Calu3 (cell line): ENCODE results near the gene CYBRD1. TPM values are rescaled to one million over a fixed set of nuclear protein-coding genes. Genes with fewer than 3 reads are reported as not detected.

ENCODE experiments used
- BruUV-seq: library from RNA; stranded (reverse); fragments of 400-500 nt; replicated peaks from 2 replicates; lab custom pipeline; 2021; lab: Mats Ljungman, UMichigan
- CTCF ChIA-PET: fragments of 300-600 bp; sonication (Branson Sonifier 250); formaldehyde crosslinking; loops from one replicate; lab custom pipeline; 2022; ENCODE audit warnings: antibody characterized with exemption; lab: Charles Lee
- DNase-seq: peaks from one replicate; pipeline ENCODE4 v3.0.0; 2022
- H3K27ac Mint-ChIP-seq: one replicate; pipeline ENCODE4 v1.8.0; 2022; ENCODE audit warnings: mixed read lengths; ENCODE audit not compliant: unreplicated experiment
- H3K27me3 Mint-ChIP-seq: one replicate; pipeline ENCODE4 v1.8.0; 2022; ENCODE audit warnings: mixed read lengths; ENCODE audit not compliant: unreplicated experiment
- H3K36me3 Mint-ChIP-seq: one replicate; pipeline ENCODE4 v1.8.0; 2022; ENCODE audit warnings: mild to moderate bottlenecking, moderate library complexity, mixed read lengths; ENCODE audit not compliant: insufficient read depth, unreplicated experiment
- H3K4me1 Mint-ChIP-seq: one replicate; pipeline ENCODE4 v1.8.0; 2022; ENCODE audit warnings: mild to moderate bottlenecking, low read depth, mixed read lengths; ENCODE audit not compliant: unreplicated experiment
- H3K4me3 Mint-ChIP-seq: one replicate; pipeline ENCODE4 v1.8.0; 2022; ENCODE audit warnings: mild to moderate bottlenecking, low read depth, moderate library complexity, mixed read lengths; ENCODE audit not compliant: unreplicated experiment
- H3K9me3 Mint-ChIP-seq: one replicate; pipeline ENCODE4 v1.8.0; 2022; ENCODE audit warnings: low read depth, mixed read lengths; ENCODE audit not compliant: unreplicated experiment
- intact Hi-C: fragments of 100-400 bp; cut with micrococcal nuclease; formaldehyde crosslinking; loops from one replicate; pipeline ENCODE4 v1.10.0; 2022; ENCODE audit not compliant: unreplicated experiment
- total RNA-seq: library from RNA; stranded (reverse); gene quantifications from 2 replicates; pipeline ENCODE4 v1.2.3, GENCODE V29; 2022
- TF ChIP-seq, protein P1 (sequence below): fragments of 200-600 bp; IDR thresholded peaks from one replicate; pipeline ENCODE4 v1.8.0; 2022; ENCODE audit warnings: antibody characterized with exemption; ENCODE audit not compliant: unreplicated experiment

Gene CYBRD1
- total RNA-seq, 1 experiment from 2014 or later: 2.6 TPM

DNA sequence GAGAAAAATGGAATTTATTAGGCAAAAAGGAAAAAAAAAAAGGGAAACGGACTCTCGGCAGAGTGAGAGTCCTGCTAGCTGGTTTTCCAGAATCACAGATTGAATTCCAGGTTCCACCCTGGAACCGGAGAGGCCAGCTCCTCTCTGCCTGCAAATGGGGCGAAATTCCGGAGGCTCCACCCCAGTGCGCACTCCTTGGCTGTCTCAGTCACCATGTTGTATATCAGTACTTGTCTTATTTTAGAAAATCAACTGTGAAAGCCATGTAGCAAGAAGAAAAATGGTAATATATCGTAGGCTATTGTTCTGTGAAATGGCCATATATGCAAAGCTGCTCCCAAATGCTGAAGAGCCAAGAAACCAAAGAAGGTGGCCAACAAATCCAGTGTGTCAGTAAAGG is 49.4 kb downstream of the CYBRD1 start:
- no peak overlapping the region for H3K4me3 Mint-ChIP-seq
- H3K36me3 Mint-ChIP-seq: no peaks in the 10 kb centered on the region
- H3K9me3 Mint-ChIP-seq: no peaks in the 10 kb centered on the region
- H3K4me1 Mint-ChIP-seq: no peaks in the 10 kb centered on the region
- no TSS peak for BruUV-seq
- CTCF ChIA-PET: interaction anchor here (0.8 to 2.4 kb wide), 2 partner anchors 9 to 556 kb away, joined by 3 to 9 read pairs; no protein-coding TSS in a partner anchor
- H3K27me3 Mint-ChIP-seq: peaks cover 25% of the 10 kb centered on the region
- no peak overlapping the region for H3K27ac Mint-ChIP-seq
- TF ChIP-seq, protein P1, sequence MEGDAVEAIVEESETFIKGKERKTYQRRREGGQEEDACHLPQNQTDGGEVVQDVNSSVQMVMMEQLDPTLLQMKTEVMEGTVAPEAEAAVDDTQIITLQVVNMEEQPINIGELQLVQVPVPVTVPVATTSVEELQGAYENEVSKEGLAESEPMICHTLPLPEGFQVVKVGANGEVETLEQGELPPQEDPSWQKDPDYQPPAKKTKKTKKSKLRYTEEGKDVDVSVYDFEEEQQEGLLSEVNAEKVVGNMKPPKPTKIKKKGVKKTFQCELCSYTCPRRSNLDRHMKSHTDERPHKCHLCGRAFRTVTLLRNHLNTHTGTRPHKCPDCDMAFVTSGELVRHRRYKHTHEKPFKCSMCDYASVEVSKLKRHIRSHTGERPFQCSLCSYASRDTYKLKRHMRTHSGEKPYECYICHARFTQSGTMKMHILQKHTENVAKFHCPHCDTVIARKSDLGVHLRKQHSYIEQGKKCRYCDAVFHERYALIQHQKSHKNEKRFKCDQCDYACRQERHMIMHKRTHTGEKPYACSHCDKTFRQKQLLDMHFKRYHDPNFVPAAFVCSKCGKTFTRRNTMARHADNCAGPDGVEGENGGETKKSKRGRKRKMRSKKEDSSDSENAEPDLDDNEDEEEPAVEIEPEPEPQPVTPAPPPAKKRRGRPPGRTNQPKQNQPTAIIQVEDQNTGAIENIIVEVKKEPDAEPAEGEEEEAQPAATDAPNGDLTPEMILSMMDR: no peak
- intact Hi-C loops: loop anchor here (5.0 kb wide), 1 partner anchor 531 kb away; the partner anchor contains the start of gene DLX2
- no peak for DNase-seq

DNA sequence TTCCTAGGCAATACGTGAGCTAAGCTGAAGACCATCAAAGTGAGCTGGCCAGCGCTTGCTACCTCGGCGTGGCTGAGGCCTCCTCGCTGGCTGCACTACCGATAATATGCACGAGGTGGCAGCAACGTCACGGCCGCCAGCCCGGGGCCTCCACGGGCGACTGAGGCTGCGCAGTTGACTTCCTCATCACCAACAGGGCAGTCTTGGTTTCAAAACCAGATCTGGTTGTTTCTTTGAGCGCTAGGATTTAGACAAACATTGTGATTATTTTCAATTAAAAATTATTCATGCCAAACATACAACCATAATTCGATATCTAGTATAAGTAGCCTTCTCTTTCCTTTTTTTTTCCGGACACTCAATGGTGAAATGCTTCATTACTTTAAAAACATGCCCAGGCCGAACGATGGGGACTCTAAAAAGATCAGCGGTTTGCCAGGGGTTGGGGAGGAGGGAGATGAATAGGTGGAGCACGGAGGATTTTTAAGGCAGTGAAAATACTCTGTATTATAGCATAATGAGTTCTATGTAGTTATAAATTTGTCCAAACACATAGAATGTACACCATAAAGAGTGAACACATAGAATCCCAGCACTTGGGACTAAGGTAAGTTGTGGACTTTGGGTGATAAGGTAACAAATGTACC is 52.0 kb downstream of the CYBRD1 start:
- intact Hi-C loops: loop anchor here (5.0 kb wide), 1 partner anchor 528 kb away; the partner anchor contains the start of gene DLX2
- no peaks in the 10 kb centered on the region for H3K36me3 Mint-ChIP-seq
- no peak overlapping the region for H3K4me3 Mint-ChIP-seq
- no peaks in the 10 kb centered on the region for H3K4me1 Mint-ChIP-seq
- H3K27me3 Mint-ChIP-seq: peaks cover 15% of the 10 kb centered on the region
- H3K27ac Mint-ChIP-seq: no peak overlapping the region
- no TSS peak for BruUV-seq
- no peaks in the 10 kb centered on the region for H3K9me3 Mint-ChIP-seq
- CTCF ChIA-PET: interaction anchor here (0.6 to 2.4 kb wide), 2 partner anchors 151 to 553 kb away, joined by 5 to 9 read pairs; no protein-coding TSS in a partner anchor
- TF ChIP-seq, protein P1: peak; percentile 90
- DNase-seq: peak; percentile 88

DNA sequence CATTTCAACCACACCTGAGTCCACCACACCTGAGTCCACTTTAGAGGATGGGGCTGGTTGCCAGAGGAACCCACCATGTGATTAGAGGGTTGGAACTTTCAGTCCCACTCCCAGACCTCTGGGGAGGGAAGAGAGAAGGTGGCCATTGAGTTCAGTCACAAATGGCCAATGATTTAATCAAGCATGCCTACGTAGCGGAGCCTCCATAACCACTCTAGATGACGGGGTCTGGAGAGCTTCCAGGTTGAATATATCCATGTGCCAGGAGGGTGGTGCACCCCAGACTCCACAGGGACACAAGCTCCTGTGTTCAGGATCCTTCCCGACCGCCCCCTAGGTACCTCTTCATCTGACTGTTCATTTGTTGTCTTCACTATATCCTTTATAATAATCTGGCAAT is 53.3 kb downstream of the CYBRD1 start:
- no peak for DNase-seq
- BruUV-seq: no TSS peak
- intact Hi-C loops: no loop called here
- Mint-ChIP-seq H3K27ac (no peak overlapping the region), H3K4me3 (no peak overlapping the region), H3K36me3 (no peaks in the 10 kb centered on the region), H3K4me1 (no peaks in the 10 kb centered on the region), H3K27me3 (peaks cover 15% of the 10 kb centered on the region), H3K9me3 (no peaks in the 10 kb centered on the region)
- TF ChIP-seq, protein P1: no peak
- CTCF ChIA-PET: no interaction called here

DNA sequence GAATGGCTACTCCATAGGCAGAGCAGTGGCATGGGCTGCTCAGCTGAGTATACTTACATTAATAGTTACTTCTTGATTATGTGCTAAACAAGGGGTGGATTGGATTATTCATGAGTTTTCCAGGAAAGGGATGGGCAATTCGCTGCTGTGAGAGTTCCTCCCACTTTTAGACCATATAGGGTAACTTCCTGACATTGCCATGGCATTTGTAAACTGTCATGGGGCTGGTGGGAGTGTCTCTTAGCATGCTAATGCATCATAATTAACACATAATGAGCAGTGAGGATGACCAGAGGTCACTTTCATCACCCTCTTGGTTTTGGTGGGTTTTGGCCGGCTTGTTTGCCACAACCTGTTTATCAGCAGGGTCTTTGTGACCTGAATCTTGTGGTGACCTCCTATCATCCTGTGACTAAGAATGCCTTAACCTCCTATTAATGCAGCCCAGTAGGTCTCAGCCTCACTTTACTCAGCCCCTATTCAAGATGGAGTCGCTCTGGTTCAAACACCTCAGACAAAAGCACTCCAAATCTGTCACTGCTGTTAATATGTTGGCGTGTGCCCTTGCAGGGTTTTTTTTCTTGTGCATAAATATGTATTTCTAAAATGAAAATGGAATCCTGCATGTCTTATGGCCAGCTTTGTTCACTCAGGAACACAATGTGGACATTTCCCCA is 56.0 kb downstream of the CYBRD1 start:
- no peaks in the 10 kb centered on the region for H3K36me3 Mint-ChIP-seq
- H3K27ac Mint-ChIP-seq: no peak overlapping the region
- no peaks in the 10 kb centered on the region for H3K27me3 Mint-ChIP-seq
- H3K4me1 Mint-ChIP-seq: no peaks in the 10 kb centered on the region
- CTCF ChIA-PET: interaction anchor here (0.7 kb wide), 1 partner anchor 1083 kb away, joined by 3 read pairs; no protein-coding TSS in a partner anchor
- TF ChIP-seq, protein P1: no peak
- H3K4me3 Mint-ChIP-seq: no peak overlapping the region
- intact Hi-C loops: no loop called here
- no peaks in the 10 kb centered on the region for H3K9me3 Mint-ChIP-seq
- BruUV-seq: no TSS peak
- no peak for DNase-seq
